Brain microvascular endothelial cell (primary cell): ENCODE measurements around the gene KEAP1.
A peak's percentile ranks its signal among the peaks of the same experiment; 100 is the strongest.
"Not testable (repeated sequence)": the region's sequence is repeated elsewhere in the genome, so short reads cannot be mapped to it uniquely, and the experiment has no call there.

Source experiments
- DNase-seq: peaks from one replicate; pipeline ENCODE4 v3.0.0-alpha.2; 2020
- H3K27ac ChIP-seq: fragments of 250-450 bp; sonication (Bioruptor Pico); 2 replicates; pipeline ENCODE4 v1.5.1; 2020; ENCODE audit warnings: mild to moderate bottlenecking, moderate library complexity
- H3K27me3 ChIP-seq: fragments of 250-450 bp; sonication (Bioruptor Pico); replicated peaks from 2 replicates; pipeline ENCODE4 v1.5.1; 2020; ENCODE audit warnings: mild to moderate bottlenecking
- H3K36me3 ChIP-seq: fragments of 250-450 bp; sonication (Bioruptor Pico); replicated peaks from 2 replicates; pipeline ENCODE4 v1.5.1; 2020; ENCODE audit warnings: mild to moderate bottlenecking
- H3K4me3 ChIP-seq: 2 replicates; pipeline ENCODE4 v1.5.1; 2011; ENCODE audit warnings: low read depth, mild to moderate bottlenecking, control low read depth, low read length, moderate library complexity
- CTCF ChIP-seq: IDR thresholded peaks from 2 replicates; pipeline ENCODE4 v1.5.1; 2011; ENCODE audit warnings: low read depth, mild to moderate bottlenecking, moderate library complexity, low read length, control low read depth, inconsistent platforms; ENCODE audit errors: missing control alignments
- in situ Hi-C: cut with HindIII; loops from 2 replicates; pipeline ENCODE4 v1.10.0; 2017; ENCODE audit warnings: low sequenced_read_pairs, low pct_ligation_motif_present

KEAP1 gene

DNA sequence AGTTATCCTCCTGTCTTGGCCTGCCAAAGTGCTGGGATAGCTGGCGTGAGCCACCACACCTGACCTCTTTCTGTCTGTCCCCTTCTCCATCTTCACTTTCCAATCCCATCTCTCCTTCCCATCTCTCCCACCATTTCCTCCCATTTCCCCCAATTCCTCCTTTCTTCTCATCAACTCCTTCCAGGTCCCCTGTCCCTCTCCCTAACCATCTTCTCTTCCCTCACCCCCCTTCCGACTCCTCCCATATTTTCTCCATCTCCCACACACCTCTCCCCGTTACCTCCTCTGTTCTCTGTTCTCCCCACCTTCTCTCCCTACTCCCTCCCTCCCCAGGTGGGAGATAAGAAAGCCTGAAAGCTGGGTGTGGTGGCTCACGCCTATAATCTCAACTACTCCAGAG lies 40.6 kb downstream of the KEAP1 start:
- Histone ChIP-seq H3K4me3 (no peak overlapping the region), H3K27ac (no peak overlapping the region), H3K27me3 (no peaks in the 10 kb centered on the region), H3K36me3 (peaks cover 9% of the 10 kb centered on the region)
- in situ Hi-C loops = no loop called here
- no peak for DNase-seq
- no peak for TF ChIP-seq CTCF

GRCh38 chr19:10462042-10462441 lies 41.1 kb downstream of the KEAP1 start:
- in situ Hi-C loops, H3K4me3 ChIP-seq, DNase-seq, H3K27me3 ChIP-seq, H3K27ac ChIP-seq, H3K36me3 ChIP-seq: not testable (repeated sequence)

GRCh38 chr19:10461047-10461949 lies 41.9 kb downstream of the KEAP1 start:
- Histone ChIP-seq H3K4me3 (peak overlapping the region; percentile 50), H3K36me3 (peaks cover 4% of the 10 kb centered on the region), H3K27me3 (no peaks in the 10 kb centered on the region), H3K27ac (no peak overlapping the region)
- TF ChIP-seq CTCF = no peak
- peak; percentile 94 for DNase-seq
- in situ Hi-C loops = no loop called here

DNA sequence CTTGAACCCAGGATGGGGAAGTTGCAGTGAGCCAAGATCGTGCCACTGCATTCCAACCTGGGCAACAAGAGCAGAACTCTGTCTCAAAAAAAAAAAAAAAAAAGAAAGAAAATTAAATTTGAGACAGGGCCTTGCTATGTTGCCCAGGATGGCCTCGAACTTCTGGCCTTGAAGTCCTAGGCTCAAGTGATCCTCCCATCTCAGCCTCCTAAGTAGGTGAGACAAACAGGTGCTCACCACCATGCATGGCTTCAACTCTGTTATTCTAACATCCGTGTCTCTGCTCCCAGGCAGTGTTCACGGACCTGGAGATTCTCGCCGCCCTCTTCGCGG lies 42.5 kb downstream of the KEAP1 start:
- Histone ChIP-seq H3K36me3 (peaks cover 4% of the 10 kb centered on the region), H3K4me3 (no peak overlapping the region), H3K27ac (no peak overlapping the region), H3K27me3 (no peaks in the 10 kb centered on the region)
- no peak for TF ChIP-seq CTCF
- in situ Hi-C loops = no loop called here
- DNase-seq = no peak

- H3K36me3 ChIP-seq, in situ Hi-C loops, H3K27ac ChIP-seq, H3K4me3 ChIP-seq, H3K27me3 ChIP-seq, DNase-seq: not testable (repeated sequence)
These were observed 44.4 kb downstream of the KEAP1 start for GRCh38 chr19:10458733-10459132.

- H3K27ac ChIP-seq = no peak overlapping the region
- no peak for DNase-seq
- H3K27me3 ChIP-seq = no peaks in the 10 kb centered on the region
- TF ChIP-seq CTCF = no peak
- no peaks in the 10 kb centered on the region for H3K36me3 ChIP-seq
- no peak overlapping the region for H3K4me3 ChIP-seq
- in situ Hi-C loops = no loop called here
These were observed 48.9 kb downstream of the KEAP1 start for GRCh38 chr19:10454267-10454666.

DNA sequence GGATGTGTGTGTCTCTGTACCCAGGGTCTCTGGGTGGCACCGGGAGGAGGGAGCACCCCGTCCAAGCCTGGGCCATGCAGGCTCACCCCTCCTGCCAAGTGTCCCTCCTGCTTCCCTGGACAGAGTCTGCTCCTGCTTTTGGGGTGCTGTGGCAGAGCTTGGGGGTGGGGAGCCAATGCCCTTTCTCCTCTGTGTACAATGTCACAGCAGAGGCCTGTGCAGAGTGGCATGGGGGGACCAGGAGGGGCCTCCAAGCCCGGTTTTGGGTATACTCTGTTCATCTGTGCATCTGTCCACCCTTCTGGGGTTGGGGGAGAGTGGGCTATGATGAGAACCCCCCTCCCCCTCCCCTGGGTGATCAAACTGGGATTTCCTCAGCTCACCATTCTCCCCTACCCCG lies 49.3 kb downstream of the KEAP1 start:
- Histone ChIP-seq H3K4me3 (no peak overlapping the region), H3K27me3 (no peaks in the 10 kb centered on the region), H3K36me3 (peaks cover 3% of the 10 kb centered on the region), H3K27ac (no peak overlapping the region)
- no peak for TF ChIP-seq CTCF
- no peak for DNase-seq
- in situ Hi-C loops = no loop called here
